GM08714 (cell line): ENCODE results near the gene PIP4K2C.

Source experiments
- H3K4me3 ChIP-seq: fragments of 200-500 bp; sonication (Bioruptor generic); 2 replicates; pipeline ENCODE4 v1.5.1; 2014; ENCODE audit warnings: mild to moderate bottlenecking, low read length, inconsistent platforms
- ZNF274 ChIP-seq: IDR thresholded peaks from 2 replicates; pipeline ENCODE4 v1.6.1; 2012; ENCODE audit warnings: mild to moderate bottlenecking, low read depth, low read length

PIP4K2C gene

DNA sequence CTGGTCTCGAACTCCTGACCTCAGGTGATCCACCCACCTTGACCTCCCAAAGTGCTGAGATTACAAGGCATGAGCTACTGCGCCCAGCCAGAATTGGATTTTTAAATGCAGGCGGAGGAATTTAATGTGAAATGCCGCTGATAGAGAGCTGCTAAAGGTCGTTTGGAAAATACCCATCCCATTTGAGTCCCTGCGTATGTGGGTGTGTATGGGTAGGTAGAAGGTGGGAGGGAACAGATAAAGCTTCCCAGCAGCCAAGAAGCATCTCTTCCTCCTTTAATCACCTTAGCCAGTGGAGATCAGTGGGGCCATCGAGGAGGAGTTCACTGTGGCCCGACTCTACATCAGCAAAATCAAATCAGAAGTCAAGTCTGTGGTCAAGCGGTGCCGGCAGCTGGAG is 16.2 kb upstream of the PIP4K2C start:
- H3K4me3 ChIP-seq: no peak overlapping the region
- TF ChIP-seq ZNF274: no peak

DNA sequence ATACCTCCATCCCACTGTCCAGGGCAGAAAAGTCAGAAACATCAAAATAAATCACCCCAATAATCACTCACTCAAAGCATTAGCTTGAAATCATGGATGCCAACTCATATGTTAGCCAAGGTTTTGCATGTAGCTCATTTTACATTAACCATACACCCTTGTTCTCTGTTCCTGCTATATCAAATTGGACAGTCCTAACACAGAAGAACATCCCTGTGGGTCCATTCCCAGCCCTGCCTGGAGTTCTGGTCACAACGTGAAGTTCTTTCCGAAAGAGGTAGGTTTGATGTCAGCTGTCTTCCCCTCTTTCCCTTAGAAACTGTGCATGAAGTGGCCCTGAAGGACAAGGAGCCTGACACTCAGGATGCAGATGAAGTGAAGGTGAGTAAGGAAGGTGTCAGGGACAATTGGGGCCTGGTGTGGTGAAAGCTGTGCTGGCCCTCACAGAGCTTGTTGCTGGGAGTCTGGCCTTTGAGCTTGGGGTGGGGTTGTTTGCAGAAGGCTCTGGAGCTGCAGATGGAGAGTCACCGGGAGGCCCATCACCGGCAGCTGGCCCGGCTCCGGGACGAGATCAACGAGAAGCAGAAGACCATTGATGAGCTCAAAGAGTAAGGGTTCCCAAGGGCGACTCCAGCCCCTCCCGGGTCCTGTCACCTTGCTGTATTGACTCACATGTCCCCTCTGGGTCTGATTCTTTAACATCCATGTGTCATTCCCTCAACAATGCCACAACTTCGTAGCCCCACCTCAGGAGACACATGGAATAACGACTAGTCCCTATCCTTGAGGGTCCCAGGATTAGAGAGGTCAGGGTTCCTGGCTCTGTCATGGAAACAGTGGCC is 15.0 kb upstream of the PIP4K2C start:
- H3K4me3 ChIP-seq: no peak overlapping the region
- TF ChIP-seq ZNF274: no peak

DNA sequence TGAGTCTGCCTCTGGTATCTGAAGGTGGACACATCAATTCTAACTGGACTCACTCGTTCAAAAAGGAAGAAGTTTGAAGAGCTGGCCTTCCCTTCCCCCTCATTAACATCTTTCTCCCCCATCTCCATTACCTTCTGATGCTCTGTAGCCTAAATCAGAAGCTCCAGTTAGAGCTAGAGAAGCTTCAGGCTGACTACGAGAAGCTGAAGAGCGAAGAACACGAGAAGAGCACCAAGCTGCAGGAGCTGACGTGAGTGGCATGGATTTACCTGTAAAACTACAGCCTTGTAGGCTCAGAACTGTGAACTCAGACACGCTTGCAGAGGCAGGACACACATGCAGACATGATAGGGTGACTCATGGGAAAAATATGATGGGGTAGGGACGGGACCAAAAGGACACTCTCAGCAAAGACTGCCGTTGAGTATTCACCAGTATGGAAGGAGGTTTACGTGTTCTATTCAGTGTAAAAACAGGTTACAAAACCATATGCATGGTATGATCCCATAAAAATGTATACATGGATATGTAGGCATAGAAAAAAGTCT is 14.3 kb upstream of the PIP4K2C start:
- H3K4me3 ChIP-seq: no peak overlapping the region
- no peak for TF ChIP-seq ZNF274

DNA sequence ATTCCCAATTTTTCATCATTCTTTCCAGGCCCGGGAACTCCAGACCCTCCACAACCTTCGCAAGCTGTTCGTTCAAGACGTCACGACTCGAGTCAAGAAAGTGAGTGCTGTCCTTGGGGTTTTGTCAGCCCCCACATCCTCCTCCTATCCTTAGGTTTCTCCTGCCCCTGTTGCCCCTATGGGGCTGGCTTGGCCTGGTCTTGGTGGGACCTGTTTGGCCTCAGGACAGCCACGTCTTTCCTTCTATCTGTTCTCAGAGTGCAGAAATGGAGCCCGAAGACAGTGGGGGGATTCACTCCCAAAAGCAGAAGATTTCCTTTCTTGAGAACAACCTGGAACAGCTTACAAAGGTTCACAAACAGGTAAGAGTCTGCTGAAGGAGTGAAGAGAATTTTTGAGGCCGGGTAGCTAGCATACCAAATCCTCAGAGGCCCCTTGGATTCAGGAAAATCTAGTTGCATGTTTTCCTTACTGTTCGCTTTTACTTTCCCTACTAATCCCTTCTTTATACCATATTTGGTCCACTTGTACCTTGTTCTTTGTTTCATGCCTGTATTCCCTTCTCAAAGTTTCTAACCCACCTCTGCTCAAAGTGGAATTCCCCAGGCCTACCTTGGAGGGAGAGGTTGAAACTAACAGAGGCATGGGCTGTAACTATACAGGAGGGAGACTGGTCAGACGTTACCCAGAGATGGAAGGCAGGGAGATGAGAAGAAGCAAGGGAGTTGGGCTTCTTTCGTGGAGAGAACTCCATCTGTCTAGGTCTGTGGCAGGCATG is 12.8 kb upstream of the PIP4K2C start:
- H3K4me3 ChIP-seq: no peak overlapping the region
- no peak for TF ChIP-seq ZNF274

DNA sequence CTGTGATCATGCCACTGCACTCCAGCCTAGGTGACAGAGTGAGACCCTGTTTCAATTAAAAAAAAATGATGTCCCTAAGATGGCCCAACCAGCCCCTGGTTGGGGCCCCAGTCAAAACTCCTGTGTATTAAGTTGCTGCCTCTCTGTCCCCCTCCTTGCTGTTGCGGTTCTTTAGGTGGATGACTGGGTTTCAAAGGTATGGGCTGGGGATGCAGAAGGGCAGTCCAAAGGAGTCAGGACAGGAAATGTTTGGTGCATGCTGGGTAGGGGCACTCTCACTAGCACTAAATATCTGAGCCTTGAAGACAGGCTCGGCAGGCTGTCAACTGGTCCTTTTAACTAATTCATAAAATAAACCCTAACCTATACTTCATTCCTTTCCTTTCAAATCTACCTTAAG is 12.0 kb upstream of the PIP4K2C start:
- no peak overlapping the region for H3K4me3 ChIP-seq
- no peak for TF ChIP-seq ZNF274

DNA sequence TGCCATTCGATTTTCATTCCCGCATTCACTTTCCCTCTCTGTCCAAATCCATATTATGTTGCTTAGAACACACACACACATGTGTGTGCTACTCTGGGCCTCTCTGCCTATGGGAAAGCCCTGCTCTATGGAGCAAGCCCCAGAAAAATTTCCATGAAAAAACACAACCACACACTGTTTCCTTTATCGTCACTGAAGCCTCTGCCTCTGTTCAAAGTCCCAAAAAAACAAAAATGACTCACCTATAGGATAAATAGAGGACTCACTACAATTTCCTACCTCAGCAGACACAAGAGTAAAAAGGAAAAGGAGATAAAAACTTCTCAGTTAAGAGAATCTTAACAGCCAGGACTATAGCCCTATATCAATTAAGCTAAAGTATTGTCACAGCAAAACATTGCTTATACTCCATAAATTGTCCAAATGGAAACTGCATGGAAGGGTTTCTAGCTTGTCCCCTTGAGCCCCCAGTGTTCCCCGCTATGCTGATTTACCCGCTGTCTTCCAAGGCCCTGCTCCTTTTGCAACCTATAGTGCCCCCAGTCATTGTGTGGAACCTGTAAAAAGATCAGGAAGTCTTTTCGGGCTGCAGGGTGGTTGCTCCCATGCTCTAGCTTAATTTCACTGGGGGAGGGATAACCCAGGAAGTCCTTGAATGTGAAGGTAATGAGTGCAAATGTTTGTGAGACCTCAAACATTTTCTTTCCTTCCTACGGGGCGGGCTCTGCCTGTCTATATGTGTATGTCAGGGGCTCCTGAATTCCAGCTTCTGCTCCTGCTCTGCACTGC is 11.1 kb upstream of the PIP4K2C start:
- no peak overlapping the region for H3K4me3 ChIP-seq
- no peak for TF ChIP-seq ZNF274

DNA sequence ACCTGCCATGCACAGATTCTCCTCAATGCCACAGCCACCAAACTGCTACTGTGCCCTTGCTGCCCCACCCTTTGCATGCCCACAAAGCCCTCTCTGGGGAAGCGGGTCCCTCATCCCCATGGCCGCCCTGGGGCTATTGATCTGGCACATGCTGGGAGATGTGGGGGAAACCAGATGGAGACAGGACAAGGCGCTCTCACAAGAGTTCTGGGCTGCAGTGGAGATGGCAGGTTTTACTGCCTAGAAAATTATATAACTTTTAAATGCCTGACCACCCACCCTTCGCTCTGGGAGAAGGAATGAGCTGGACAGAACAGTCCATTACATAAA is 10.6 kb upstream of the PIP4K2C start:
- no peak for TF ChIP-seq ZNF274
- H3K4me3 ChIP-seq: no peak overlapping the region

DNA sequence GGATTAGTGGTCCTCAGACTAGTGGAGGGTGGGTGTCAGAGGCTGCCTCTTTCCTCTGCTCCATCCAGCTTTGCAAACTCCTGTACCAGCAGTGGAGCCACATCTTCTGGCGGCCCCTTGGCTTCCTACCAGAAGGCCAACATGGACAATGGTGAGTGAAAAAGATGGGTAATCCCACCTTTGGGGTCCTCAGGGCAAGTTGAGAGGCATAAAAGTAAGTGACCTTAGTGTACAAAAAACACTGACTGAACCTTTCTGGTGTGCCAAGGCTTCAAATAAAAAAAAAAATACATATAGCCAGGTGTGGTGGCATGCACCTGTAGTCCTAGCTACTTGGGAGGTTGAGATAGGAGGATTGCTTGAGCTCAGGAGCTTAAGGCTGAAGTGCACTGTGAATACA is 9.2 kb upstream of the PIP4K2C start:
- TF ChIP-seq ZNF274: no peak
- H3K4me3 ChIP-seq: no peak overlapping the region

DNA sequence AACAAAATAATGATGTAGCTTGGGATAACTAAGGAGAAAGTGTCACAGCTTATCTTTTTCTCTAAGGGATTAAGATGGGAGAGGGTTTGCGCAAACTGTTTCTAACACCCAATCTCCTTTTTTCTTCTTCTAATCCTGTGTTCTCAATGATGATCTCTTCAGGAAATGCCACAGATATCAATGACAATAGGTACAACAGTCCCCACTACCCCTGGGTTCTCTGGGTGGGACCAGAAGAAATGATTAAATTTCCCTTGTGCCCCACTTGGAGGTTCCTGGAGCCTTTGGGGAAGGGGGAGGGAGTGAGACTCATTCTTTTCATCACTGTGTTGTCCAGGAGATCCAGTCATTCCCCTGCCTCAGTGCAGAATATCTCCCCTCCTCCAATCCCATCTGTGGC is 8.6 kb upstream of the PIP4K2C start:
- TF ChIP-seq ZNF274: no peak
- H3K4me3 ChIP-seq: no peak overlapping the region

DNA sequence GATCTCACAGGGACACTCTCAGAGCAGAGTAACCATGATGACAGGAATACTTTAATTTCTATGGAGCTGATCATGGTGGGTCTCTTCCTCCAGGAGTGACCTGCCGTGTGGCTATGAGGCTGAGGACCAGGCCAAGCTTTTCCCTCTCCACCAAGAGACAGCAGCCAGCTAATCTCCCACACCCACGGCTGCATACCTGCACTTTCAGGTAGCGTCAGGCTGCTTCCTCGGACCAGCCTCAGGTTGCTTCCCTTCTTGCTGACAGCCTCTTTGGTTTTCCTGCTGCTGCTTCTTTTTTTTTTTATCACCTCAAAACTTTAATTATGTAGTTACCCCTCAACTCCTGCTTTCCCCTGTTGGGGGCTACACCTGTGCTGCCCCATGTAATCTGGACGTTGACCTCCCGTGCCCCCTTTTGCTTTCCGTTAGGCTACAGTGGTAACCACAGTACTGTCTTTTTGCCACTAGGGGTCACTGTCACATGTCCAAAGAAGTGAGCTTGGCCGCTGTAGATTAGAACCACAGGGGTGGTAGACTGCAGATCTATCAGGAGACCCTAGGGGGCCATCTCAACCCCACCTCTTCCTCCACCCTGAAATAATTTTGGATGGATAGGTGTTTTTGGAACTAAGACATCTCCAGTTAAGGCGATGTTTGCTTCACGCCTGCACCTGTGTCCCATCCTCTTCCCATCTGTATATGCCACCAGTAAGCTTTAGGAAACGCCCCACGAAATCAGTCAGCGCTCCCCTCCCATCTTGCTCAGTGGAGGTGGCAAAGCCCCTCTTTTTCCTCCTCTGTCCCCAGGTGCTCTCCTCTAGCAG is 7.8 kb upstream of the PIP4K2C start:
- H3K4me3 ChIP-seq: no peak overlapping the region
- no peak for TF ChIP-seq ZNF274

DNA sequence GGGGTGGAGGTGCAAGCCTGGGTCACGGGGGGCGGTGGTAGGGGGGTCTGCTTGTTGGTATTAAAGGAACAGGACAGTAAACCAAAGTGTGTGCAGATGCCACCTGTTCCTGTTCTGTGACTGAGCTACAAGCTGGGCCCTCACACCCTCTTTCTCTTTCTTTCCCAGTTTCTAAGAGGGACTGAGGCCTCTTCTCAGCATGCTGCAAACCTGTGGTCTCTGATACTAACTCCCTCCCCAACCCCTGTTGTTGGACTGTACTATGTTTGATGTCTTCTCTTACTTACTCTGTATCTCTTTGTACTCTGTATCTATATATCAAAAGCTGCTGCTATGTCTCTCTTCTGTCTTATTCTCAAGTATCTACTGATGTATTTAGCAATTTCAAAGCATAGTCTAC is 6.9 kb upstream of the PIP4K2C start:
- TF ChIP-seq ZNF274: no peak
- H3K4me3 ChIP-seq: no peak overlapping the region

DNA sequence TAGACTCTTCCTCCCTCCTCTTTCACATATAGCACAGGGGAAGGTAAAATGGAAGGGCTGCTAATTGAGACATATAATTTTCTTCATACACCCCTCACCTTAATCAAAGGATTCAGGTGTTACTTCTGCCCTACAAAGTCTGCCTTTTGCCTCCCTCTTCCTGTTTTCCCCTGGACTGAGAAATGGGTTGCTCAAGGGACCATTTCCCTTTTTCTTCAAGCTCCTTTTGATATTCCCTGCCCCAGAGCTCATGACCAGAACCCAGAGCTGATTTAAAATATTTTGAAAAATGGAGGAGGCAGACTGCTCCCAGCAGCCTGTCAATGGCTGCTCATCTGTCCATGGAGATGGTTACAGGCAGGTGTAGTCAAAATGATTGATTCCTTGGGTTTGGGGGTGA is 6.3 kb upstream of the PIP4K2C start:
- no peak overlapping the region for H3K4me3 ChIP-seq
- no peak for TF ChIP-seq ZNF274

DNA sequence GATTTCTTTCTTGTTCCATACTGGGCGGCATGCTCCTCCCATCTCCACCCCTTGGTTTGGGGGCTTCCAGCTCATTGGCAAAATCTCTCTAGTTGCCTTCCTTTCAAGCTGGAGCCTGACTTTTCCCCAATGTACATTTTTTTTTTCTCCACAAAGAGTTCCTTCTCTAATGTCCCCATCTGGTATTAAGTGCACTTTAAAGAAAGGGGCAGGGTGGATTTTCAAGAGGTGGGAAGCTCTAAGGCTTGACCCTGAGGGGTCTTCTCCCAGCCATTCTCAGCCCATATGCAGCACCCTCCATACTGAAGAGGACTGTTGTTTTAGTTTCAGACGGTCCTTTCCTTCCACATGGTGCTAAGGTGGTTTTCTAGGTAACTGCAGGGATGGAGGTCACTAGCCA is 5.8 kb upstream of the PIP4K2C start:
- no peak overlapping the region for H3K4me3 ChIP-seq
- TF ChIP-seq ZNF274: no peak

DNA sequence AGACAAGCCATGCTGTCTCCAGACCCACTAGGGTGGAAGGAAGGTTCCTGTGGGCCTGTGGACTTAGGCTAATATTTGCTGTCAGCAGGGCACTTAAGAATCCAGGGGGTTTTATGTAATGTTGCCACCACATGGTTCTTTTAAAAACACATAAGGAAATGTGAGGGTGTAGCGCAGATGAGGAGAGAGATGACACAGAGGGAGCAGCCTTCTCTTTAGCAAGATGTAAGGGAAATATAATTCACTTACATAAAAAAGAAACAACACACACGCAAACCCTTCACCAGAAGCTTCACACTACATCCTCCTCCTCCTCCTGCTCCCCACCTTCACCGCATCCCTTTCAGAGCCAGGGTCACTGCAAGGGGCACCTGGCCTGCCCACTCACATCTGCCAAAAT is 4.9 kb upstream of the PIP4K2C start:
- no peak overlapping the region for H3K4me3 ChIP-seq
- TF ChIP-seq ZNF274: no peak
